Measurements from ENCODE around the gene NCOA3. TPM values are rescaled to one million over a fixed set of nuclear protein-coding genes. Genes with fewer than 3 reads are reported as not detected.

The NCOA3 gene
- total RNA-seq, 1 experiment from 2014 or later, result 25.9 TPM

GRCh38 chr20:47661714-47662113 is 160.0 kb downstream of the NCOA3 start (continued):
- TF ChIP-seq YY1 (IDR thresholded peaks at IDR 0.05; ENCODE audit: extremely low read depth, insufficient replicate concordance, low read depth, low read length), result no peak
- no peak for TF ChIP-seq CBX3 (IDR thresholded peaks at IDR 0.05; ENCODE audit: low read depth)
- no peak for TF ChIP-seq FOSL1 (IDR thresholded peaks at IDR 0.05; ENCODE audit: low read depth)
- TF ChIP-seq ATF3 (IDR thresholded peaks at IDR 0.05), result no peak
- TF ChIP-seq ZNF274 (IDR thresholded peaks at IDR 0.05; ENCODE audit: low read depth, low read length), result no peak
- no peak for TF ChIP-seq JUND (IDR thresholded peaks at IDR 0.05)

GRCh38 chr20:47662483-47663353 is 161.0 kb downstream of the NCOA3 start:
- Histone ChIP-seq H3K9me3 (ENCODE audit: control insufficient read depth in 1 of 2, insufficient read depth in 1 of 2, low read depth in 1 of 2, low read length in 2 of 2) (no peaks in the 10 kb centered on the region), H3K4me3 (replicated peaks in 1 of 2; ENCODE audit: low read depth in 1 of 2, low read length in 2 of 2) (no peak overlapping the region), H3K4me2 (ENCODE audit: low read length) (no peak overlapping the region), H3K9me2 (ENCODE audit: insufficient read depth) (no peaks in the 10 kb centered on the region), H2AFZ (ENCODE audit: low read depth, low read length, poor library complexity, severe bottlenecking) (no peak overlapping the region), H3K27me3 (ENCODE audit: insufficient read depth, low read length) (no peaks in the 10 kb centered on the region), H4K20me1 (ENCODE audit: insufficient read depth) (no peaks in the 10 kb centered on the region), H3K9ac (ENCODE audit: low read length) (no peak overlapping the region), H3K79me2 (ENCODE audit: insufficient read depth, low read length) (no peaks in the 10 kb centered on the region), H3K27ac (ENCODE audit: low read depth, low read length) (no peak overlapping the region), H3K4me1 (ENCODE audit: control insufficient read depth in 1 of 2, insufficient read depth in 2 of 2, low read length in 2 of 2) (peaks cover 0 to 2% of the 10 kb centered on the region in 2 experiments; a peak in 1 of 4 replicates), H3K36me3 (ENCODE audit: control insufficient read depth in 1 of 2, insufficient read depth in 2 of 2, low read length in 2 of 2) (no peaks in the 10 kb centered on the region)
- intact Hi-C loops (cut with micrococcal nuclease), result loop anchor here (1.0 to 10.0 kb wide), 2 partner anchors 632 to 959 kb away; no protein-coding TSS in a partner anchor
- CTCF ChIA-PET, result interaction anchor here (0.8 to 3.1 kb wide), 5 partner anchors 14 to 959 kb away, joined by 3 to 13 read pairs (median 3); no protein-coding TSS in a partner anchor
- RAD21 ChIA-PET (ENCODE audit: low non-redundant PET in 1 of 2, low total read pairs in 2 of 2, uncharacterized antibody in 2 of 2, unreplicated experiment in 2 of 2), result no interaction called here
- no TSS peak for BruUV-seq (replicated peaks)
- ATAC-seq (no peak), DNase-seq (ENCODE audit: low read depth, low spot score) (no peak)
- POLR2A ChIA-PET, result no interaction called here
- TF ChIP-seq EGR1 (IDR thresholded peaks at IDR 0.05; ENCODE audit: low read depth) (no peak), FOSL1 (IDR thresholded peaks at IDR 0.05; ENCODE audit: low read depth) (no peak), MAX (IDR thresholded peaks at IDR 0.05) (no peak), SP1 (IDR thresholded peaks at IDR 0.05; ENCODE audit: low read depth) (no peak)

Data from HCT116 (cell line).